Stimulated activated CD4-positive, alpha-beta T cell treated with anti-CD3 and anti-CD28 coated beads, TNF-alpha, amount 100 ng/mL, for 1 hour (primary cell): Measurements from ENCODE around the gene GBGT1.

ENCODE experiments used
- DNase-seq, 3 donors: peaks; one replicate each; pipeline ENCODE4 v3.0.0-alpha.2; 2020; ENCODE audit warnings: low read depth in 3 of 3, low spot score in 1 of 3

GBGT1 gene

GRCh38 chr9:133117271-133118178, 46.2 kb downstream of the GBGT1 start:
- DNase-seq = no peak

GRCh38 chr9:133116346-133117231, 47.1 kb downstream of the GBGT1 start:
- no peak for DNase-seq

- peak in 1 of 3 donors; percentile 37 for DNase-seq
These were observed 47.9 kb downstream of the GBGT1 start for GRCh38 chr9:133115604-133116345.

GRCh38 chr9:133114886-133115603, 48.7 kb downstream of the GBGT1 start:
- DNase-seq = no peak

- no peak for DNase-seq
These were observed 49.5 kb downstream of the GBGT1 start for GRCh38 chr9:133113949-133114885.

GRCh38 chr9:133113163-133113948, 50.4 kb downstream of the GBGT1 start:
- DNase-seq = no peak

GRCh38 chr9:133112663-133113026, 51.1 kb downstream of the GBGT1 start:
- no peak for DNase-seq

- no peak for DNase-seq
These were observed 51.7 kb downstream of the GBGT1 start for GRCh38 chr9:133111808-133112662.

- DNase-seq = no peak
These were observed 53.6 kb downstream of the GBGT1 start for GRCh38 chr9:133109931-133110650.

GRCh38 chr9:133108794-133109641, 54.7 kb downstream of the GBGT1 start:
- DNase-seq = no peak

- no peak for DNase-seq
These were observed 55.5 kb downstream of the GBGT1 start for GRCh38 chr9:133107961-133108793.

GRCh38 chr9:133107245-133107722, 56.4 kb downstream of the GBGT1 start:
- DNase-seq = no peak

- no peak for DNase-seq
These were observed 57.0 kb downstream of the GBGT1 start for GRCh38 chr9:133106511-133107244.

- no peak for DNase-seq
These were observed 58.3 kb downstream of the GBGT1 start for GRCh38 chr9:133105461-133105770.
